DMS53 treated with DMSO at 0.1 percent for 48 hours (cell line): ENCODE measurements around the gene SLC25A13.
A peak's percentile ranks its signal among the peaks of the same experiment; 100 is the strongest.

ENCODE experiments used
- DNase-seq: peaks from one replicate; lab custom pipeline; 2025; ENCODE audit not compliant: unreplicated experiment; lab: John Stamatoyannopoulos, UW

The SLC25A13 gene

DNA sequence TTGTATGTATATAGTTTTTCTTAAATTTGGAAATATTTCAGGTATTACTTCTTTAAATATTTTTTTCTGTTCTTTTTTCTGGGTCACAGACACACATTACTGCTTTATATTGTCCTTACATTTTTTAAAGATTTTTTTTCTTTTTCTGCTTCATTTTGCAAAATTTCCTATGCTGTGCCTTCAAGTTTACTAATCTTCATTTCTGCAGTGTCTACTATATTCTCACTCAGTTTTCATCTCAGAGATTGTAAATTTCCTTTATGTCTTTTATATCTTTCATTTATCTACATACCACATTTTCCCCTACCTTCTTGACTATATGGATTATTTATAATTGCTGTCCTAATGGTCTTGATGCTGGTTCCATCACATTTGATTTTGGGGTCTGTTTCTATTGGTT lies 210.5 kb downstream of the SLC25A13 start:
- DNase-seq: no peak

DNA sequence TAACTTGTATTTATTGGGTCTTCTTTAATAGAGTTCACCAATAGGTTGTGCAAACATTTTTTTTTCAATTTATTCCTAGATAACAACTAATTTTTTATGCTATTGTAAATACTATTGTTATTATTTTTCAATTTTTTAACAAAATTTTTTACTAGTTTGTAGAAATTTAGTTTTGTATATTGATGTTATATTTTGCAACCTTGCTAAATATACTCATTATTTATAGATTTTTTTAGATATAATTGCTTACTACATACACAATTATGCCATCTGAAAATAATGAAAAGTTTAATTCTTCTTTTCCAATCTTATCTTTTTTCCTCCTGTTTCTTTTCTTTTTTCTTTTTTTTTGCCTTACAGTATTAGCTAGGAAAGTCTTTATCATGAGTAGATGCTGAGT lies 216.9 kb downstream of the SLC25A13 start:
- no peak for DNase-seq

DNA sequence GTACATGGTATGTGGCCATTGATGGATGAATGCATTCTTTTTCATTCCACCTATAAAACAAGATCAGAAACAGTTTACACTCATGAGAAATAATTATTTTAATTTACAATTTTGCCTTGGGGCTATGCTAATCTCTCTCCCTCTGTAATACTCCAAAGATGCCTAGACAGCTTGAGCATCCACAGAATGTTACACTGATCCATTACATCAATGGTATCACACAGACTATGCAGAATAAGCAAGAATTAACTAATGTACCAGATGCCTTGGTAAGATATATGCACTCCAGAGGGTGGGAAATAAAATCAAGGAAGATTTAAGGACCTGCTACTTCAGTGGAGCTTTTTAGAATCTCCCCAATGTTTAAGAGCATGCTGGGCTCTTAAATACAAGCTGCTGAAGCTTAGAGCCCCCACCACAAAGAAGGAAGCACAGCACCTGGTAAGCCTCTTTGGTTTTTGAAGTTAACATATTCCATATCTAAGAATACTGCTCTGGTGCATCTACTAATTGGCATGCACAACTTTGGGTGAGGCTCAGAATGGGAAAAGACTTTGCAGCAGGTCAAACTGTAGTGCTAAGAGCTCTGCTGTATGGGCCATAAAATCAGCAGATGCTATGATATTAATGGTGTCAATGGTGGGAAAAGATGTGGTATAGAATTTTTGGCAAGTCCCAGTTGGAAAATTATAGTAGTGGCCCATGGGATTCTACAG lies 219.6 kb downstream of the SLC25A13 start:
- DNase-seq: no peak

DNA sequence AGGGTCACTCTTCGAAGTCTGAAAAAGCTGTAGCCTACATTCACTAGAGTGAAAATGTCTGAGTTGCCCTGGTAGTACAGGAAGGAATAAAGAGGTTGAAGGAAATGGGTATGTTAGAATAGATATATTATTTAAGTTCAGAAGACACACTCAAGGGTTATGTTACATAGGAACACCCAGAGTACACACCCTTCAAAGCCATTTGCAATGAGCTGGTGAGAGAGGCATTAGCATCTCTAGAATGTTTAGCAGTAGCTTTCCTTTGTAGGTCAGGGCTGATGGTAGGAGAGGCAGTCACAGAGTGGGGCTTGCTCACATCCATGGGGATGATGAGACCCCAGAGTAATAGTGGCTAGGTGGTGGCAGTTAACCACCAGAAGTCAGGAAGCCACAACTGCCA lies 221.2 kb downstream of the SLC25A13 start:
- no peak for DNase-seq

DNA sequence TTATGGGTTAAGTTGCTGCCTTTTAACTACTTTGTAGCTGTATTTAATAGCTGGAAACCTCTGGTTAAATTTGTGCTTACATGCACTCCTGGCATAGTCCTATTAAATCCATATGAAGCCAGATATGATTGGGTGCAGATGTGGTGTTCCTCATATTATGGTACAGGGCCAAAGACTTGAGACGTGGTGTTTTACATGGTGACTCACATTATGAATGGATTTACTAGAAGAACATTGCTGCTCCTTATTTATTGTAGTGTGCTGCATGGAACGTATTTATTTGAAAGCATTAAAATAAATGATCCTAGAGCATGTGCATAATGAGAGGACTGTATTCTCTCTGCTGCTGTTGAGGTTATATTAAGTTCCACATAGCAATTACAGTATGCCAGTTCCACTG lies 224.1 kb downstream of the SLC25A13 start:
- DNase-seq: no peak

DNA sequence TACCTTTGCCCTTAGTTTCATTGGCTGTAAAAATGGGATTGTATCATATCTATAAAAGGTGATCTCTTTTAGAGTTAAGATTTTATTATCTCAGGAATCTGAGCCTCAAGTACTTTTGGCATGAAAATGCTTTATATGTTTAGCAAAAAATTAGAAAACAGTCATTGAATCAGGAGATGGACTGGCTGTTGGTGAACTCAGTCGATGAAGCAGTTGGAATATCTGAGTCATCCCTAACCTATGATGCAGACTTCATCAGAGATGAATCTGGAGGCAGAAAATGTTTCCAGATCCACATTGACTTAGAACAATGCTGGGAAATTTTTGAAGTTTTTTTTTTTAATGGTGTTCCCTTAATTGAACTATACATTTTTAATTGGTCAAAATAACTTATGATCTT lies 228.5 kb downstream of the SLC25A13 start:
- no peak for DNase-seq

DNA sequence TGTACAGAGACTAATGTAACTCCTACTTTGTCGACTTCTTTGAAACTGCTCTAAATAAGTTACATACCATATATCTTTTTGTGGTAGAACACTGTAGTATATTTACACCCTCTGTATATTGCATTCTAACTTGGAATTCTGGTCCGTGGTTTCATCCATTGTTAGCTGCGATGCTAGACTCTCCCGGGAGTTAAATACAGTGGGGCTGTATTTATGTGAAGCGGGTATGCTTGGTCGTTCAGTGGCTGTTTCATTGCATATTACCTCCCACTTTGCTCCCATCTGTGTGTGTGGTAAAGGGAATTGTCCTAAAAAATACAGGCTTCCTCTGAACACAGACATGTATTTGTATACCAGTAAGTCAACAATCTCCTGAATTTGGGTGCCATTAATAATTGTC lies 231.1 kb downstream of the SLC25A13 start:
- DNase-seq: no peak

DNA sequence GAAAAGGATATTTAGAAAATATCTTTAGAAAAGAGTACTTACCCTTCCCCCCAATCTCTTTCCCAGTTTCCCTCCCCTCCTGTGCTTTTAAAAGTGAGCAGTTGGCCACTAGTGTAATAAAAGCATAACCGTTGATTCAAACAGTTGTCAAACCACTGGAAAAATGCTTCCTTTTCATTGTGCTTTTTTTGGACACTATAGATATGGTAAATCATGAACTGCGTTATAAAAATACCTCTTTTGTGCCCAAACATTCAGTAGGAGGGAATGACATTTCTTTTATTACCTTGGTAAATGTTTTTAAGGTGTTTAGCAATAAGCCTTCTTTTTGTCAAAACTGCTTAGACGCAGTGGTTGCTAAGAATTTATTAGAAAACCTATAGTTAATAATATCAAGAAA lies 232.4 kb downstream of the SLC25A13 start:
- no peak for DNase-seq

DNA sequence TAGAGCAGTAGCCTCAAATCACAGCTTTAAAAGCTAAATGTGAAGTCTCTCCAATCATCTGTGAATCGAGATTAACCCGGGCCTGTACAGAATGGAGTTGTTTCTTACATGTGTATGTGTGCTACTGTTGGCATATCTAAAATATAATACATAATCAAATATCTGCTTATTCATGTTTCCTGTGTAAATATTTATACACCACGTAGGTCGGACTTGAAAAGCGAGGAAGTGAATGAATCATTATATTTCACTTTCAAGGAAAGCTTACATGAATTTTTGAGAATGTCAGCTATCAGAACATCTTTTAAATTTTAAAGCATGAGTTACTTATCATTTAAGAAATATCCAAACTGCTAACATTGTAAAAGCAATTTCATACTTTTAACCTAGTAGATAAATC lies 233.3 kb downstream of the SLC25A13 start:
- peak; percentile 91 for DNase-seq

DNA sequence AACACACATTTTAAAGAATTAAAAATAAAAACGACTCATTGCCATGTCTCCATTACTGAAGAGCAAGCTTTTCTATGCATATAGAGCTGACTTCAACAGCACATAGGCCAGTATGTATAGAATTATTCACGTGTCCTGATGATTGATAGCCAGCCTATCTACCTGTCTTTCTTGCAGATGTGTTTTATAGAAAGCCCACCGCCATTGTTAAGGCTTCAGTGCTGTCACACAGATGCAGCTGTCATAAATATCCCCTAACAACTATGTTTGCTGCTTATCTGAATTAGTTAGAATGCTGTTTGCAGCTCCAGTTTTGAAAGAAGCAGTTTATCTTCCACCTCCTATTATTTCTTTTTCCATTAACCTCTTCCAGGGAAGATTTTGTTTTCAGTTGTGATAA lies 235.9 kb downstream of the SLC25A13 start:
- DNase-seq: no peak

DNA sequence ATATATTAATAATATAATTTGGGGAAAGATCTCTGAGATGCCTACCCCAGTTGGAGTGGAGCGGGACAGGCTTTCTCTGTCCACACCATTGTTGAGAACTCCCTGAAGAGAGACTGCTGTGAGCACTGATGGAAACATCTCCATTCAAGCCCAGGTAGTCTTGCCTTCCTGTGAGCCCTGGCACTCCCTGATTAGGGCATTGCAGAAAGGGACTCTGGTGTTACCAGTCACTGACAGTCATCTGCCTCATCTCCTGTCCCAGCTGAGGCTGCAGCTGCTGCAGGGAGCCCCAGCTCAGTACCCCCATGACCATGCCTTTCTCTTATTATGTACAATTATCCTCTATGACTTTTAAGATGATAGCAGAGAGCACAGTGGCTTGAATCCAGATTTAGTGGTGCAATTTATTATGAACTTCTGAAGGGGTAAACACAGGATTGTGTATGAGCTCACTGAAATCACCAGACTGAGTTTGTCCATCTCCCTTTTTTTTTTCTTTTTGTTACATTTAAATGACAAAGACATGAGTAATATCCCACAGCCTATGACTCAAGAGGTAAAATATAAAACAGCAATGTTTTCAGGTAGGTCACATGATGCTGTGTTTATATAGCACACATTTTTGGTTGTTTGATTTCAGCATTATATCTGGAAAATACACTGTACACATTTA lies 236.9 kb downstream of the SLC25A13 start:
- DNase-seq: peak; percentile 48

DNA sequence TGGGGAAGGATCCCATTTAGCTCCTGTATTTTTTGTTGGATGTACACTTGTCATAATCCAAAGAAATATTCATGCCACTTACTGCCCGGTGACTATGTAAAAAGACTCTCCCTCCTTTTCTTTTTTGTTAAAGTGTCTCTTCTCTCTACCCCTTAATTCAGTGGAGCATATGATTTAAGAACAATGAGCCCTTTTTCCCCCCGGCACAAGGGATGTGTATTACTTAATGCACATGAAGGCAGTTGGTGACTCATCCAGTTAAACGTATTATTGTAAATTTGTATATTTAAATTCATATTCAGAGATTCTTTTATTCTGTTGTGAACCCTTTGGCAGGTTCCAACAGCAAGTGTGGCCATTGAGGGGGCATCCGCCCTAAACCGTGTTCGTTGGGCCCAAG lies 241.9 kb downstream of the SLC25A13 start:
- no peak for DNase-seq

DNA sequence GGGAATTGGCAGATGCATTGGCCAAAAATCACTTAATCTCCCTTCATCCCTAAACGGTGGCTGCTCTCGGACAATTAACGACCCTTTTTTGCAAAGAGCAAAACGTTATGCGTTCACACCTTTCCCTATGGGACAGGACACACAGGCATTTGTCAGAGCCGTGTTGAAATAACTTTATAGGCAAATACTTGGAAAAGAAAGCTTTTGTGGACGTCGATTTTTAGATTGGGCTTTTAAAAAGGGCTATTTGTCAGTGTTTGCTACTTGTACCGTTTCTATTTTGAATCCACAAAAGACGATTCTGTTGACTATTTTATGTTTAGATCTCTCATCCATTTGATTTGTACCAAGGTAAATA lies 245.6 kb downstream of the SLC25A13 start:
- DNase-seq: no peak

DNA sequence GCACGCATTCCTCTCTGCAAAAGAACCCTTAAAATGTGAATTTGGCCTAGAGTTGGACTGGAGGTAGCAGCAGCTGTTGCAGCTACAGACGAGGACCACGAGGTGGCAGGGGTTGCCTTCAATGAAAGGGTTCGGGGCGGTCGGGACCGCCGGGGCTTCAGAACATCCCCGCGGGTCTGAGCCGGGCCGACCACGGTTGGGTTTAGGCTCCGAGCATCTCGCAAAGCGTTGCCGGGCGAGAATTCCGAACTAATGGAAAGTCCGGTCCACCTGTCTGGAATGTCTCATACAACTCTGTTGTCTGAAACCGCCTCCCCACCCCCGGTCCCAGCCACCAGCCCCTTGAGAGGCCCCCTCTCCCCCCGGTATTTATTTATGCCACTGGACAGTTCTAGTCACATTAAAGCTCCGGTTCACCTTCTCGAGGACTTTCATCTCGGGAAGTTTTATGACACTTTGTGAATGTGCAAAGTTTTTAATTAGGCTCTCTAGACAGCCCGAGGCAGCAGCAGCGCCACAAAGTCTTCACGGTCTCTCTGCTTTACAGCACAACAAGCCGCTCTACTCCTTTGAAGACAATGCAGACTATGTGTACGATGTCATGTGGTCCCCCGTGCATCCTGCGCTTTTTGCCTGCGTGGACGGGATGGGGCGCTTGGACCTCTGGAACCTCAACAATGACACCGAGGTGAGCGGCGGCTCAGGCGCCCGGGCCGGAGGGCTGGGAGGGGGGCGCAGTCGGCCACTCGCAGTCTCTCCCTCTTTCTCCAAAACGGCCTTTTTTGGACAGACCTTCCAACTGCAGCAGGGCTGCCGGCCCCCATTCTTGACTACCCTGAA lies 246.2 kb downstream of the SLC25A13 start:
- peak; percentile 56 for DNase-seq

DNA sequence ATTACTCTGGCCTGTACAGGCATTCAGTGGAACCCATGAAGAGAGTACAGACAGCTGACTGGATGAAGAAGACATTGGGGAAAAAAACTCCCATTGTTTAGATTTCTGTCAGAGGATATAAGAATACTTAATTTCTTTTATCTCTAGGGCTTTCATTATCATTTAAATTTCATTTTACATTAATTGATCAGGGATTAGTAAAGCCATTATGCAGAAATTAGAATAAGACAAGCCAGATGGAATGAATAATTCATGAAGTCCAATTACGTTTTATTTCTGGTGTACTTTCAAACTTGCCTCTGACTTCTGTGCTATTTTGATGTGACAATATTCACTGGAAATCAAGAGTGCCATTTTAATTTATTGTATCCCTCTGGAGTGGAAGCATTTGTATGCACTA lies 247.0 kb downstream of the SLC25A13 start:
- no peak for DNase-seq
